Measurements from ENCODE around the gene CRELD2. TPM values are rescaled to one million over a fixed set of nuclear protein-coding genes. Genes with fewer than 3 reads are reported as not detected.

The CRELD2 gene
- total and polyA plus RNA-seq, 2 of the 4 experiments (the other 2 are of a cell fraction), result 36.2 to 70.7 TPM

GRCh38 chr22:49907807-49908206 lies 10.6 kb upstream of the CRELD2 start:
- H4K91ac ChIP-seq (ENCODE audit: insufficient read depth, low read depth, low read length), result no peak overlapping the region
- ATAC-seq (ENCODE audit: low read depth) (no peak), DNase-seq (no peak)
- no peak overlapping the region for H2AK5ac ChIP-seq (ENCODE audit: low read depth, low read length)
- H3K9me3 ChIP-seq (ENCODE audit: control insufficient read depth, insufficient read depth, low read length), result no peaks in the 10 kb centered on the region
- H3K4me3 ChIP-seq (ENCODE audit: insufficient read depth, low read depth, low read length), result no peak overlapping the region
- no peak overlapping the region for H2AK9ac ChIP-seq (replicated peaks; ENCODE audit: low read depth, low read length, poor library complexity)
- H3K27me3 ChIP-seq (ENCODE audit: control insufficient read depth, insufficient read depth, low read length), result no peaks in the 10 kb centered on the region
- H2BK5ac ChIP-seq (ENCODE audit: low read depth, low read length, poor library complexity, severe bottlenecking), result no peak overlapping the region
- H2AFZ ChIP-seq (replicated peaks; ENCODE audit: low read length, poor library complexity), result no peak overlapping the region
- H3K9ac ChIP-seq (ENCODE audit: low read depth, low read length), result no peak overlapping the region
- ChIA-PET POLR2A (ENCODE audit: unreplicated experiment) (no interaction called here), CTCF (no interaction called here)
- in situ Hi-C loops (cut with MboI; ENCODE audit: low sequenced_read_pairs), result loop anchor here (25.0 kb wide), 1 partner anchor 96 kb away; no protein-coding TSS in a partner anchor
- no peak overlapping the region for H2BK120ac ChIP-seq (ENCODE audit: low read depth, low read length)
- intact Hi-C loops (cut with micrococcal nuclease), result no loop called here
- TF ChIP-seq CEBPB (IDR thresholded peaks at IDR 0.05; ENCODE audit: low read depth, low read length), result no peak
- TF ChIP-seq MXI1 (IDR thresholded peaks at IDR 0.05; ENCODE audit: borderline replicate concordance, low read depth, low read length), result no peak
- no peak for TF ChIP-seq MAZ (IDR thresholded peaks at IDR 0.05; ENCODE audit: borderline replicate concordance, low read depth, low read length)
- no peak for TF ChIP-seq RFX5 (IDR thresholded peaks at IDR 0.05; ENCODE audit: low read depth, low read length)
- TF ChIP-seq CHD1 (IDR thresholded peaks at IDR 0.05; ENCODE audit: low read depth, low read length), result no peak
- TF ChIP-seq NFE2L2 (IDR thresholded peaks at IDR 0.05; ENCODE audit: low read depth, low read length), result no peak
- TF ChIP-seq BHLHE40 (IDR thresholded peaks at IDR 0.05; ENCODE audit: low read depth, low read length), result no peak
- no peak for TF ChIP-seq FOS (IDR thresholded peaks at IDR 0.05; ENCODE audit: low read depth, low read length)
- no peak for TF ChIP-seq MAFK (IDR thresholded peaks at IDR 0.05; ENCODE audit: low read depth, low read length)
- no peak for TF ChIP-seq ELK1 (IDR thresholded peaks at IDR 0.05; ENCODE audit: borderline replicate concordance, low read depth, low read length)
- 90% methylated on average over 15 of the region's 19 CpGs; no CpG with 5 or more reads in 1 of the 2 experiments for WGBS, 2 experiments (ENCODE audit: extremely low coverage in 2 of 2, insufficient read length in 1 of 2)
- H3K9me1 ChIP-seq (ENCODE audit: insufficient read depth, low read length), result no peaks in the 10 kb centered on the region
- H2BK20ac ChIP-seq (ENCODE audit: low read depth, low read length), result no peak overlapping the region
- H4K5ac ChIP-seq (ENCODE audit: low read depth, low read length), result no peak overlapping the region
- no peak overlapping the region for H3K23ac ChIP-seq (ENCODE audit: low read depth, low read length)
- H4K20me1 ChIP-seq (ENCODE audit: insufficient read depth, low read length), result no peaks in the 10 kb centered on the region; the same call in 1 of the 2 replicates
- no peak overlapping the region for H3K4ac ChIP-seq (ENCODE audit: low read depth, low read length)
- no peak overlapping the region for H3K18ac ChIP-seq (ENCODE audit: low read depth, low read length)
- no peak overlapping the region for H2BK15ac ChIP-seq (ENCODE audit: low read depth, low read length)
- no TSS peak for BruUV-seq (replicated peaks)
- H3K27ac ChIP-seq (ENCODE audit: insufficient read depth, low read length), result no peak overlapping the region
- no peaks in the 10 kb centered on the region for H3K4me1 ChIP-seq (ENCODE audit: control insufficient read depth, insufficient read depth, low read length)
- H3K56ac ChIP-seq (ENCODE audit: extremely low read depth, insufficient read depth, low read length), result no peak overlapping the region
- no peak overlapping the region for H3K4me2 ChIP-seq (ENCODE audit: low read depth, low read length)
- H3K79me1 ChIP-seq (ENCODE audit: low read depth in 1 of 2, low read length in 2 of 2), result peaks cover 0 to 10% of the 10 kb centered on the region in 2 experiments; a peak in 1 of 4 replicates
- dilution Hi-C loops (cut with HindIII; ENCODE audit: low sequenced_read_pairs, unreplicated experiment), result no loop called here
- H4K8ac ChIP-seq (ENCODE audit: low read depth in 2 of 2, low read length in 2 of 2), result no peak overlapping the region
- H3K14ac ChIP-seq (replicated peaks; ENCODE audit: low read depth, low read length), result no peak overlapping the region
- H3K36me3 ChIP-seq (ENCODE audit: control insufficient read depth, insufficient read depth, low read length), result peaks cover 38% of the 10 kb centered on the region

All from IMR-90 (cell line).